NCI-H82 treated with DMSO at 0.1 percent for 48 hours (cell line): ENCODE data around the gene RBM18.
A peak's percentile ranks its signal among the peaks of the same experiment; 100 is the strongest.

Source experiments
- DNase-seq: peaks from one replicate; lab custom pipeline; 2025; ENCODE audit not compliant: unreplicated experiment; lab: John Stamatoyannopoulos, UW

RBM18 gene

GRCh38 chr9:122223435-122223834 lies 41.2 kb downstream of the RBM18 start:
- DNase-seq, result no peak

- no peak for DNase-seq
Observed at GRCh38 chr9:122222791-122223190, 41.8 kb downstream of the RBM18 start.

- DNase-seq, result no peak
Observed at GRCh38 chr9:122221183-122221811, 43.3 kb downstream of the RBM18 start.

- no peak for DNase-seq
Observed at GRCh38 chr9:122220673-122221182, 43.9 kb downstream of the RBM18 start.

- DNase-seq, result no peak
Observed at GRCh38 chr9:122219856-122220672, 44.6 kb downstream of the RBM18 start.

- no peak for DNase-seq
Observed at GRCh38 chr9:122218935-122219855, 45.4 kb downstream of the RBM18 start.

GRCh38 chr9:122218071-122218934 lies 46.3 kb downstream of the RBM18 start:
- no peak for DNase-seq

- no peak for DNase-seq
Observed at GRCh38 chr9:122217640-122218039, 47.0 kb downstream of the RBM18 start.

GRCh38 chr9:122216798-122217418 lies 47.7 kb downstream of the RBM18 start:
- DNase-seq, result no peak

- no peak for DNase-seq
Observed at GRCh38 chr9:122216138-122216797, 48.4 kb downstream of the RBM18 start.

GRCh38 chr9:122215663-122216062 lies 49.0 kb downstream of the RBM18 start:
- no peak for DNase-seq

- no peak for DNase-seq
Observed at GRCh38 chr9:122214507-122214906, 50.1 kb downstream of the RBM18 start.

- DNase-seq, result peak; percentile 18
Observed at GRCh38 chr9:122213589-122214413, 50.8 kb downstream of the RBM18 start.

- DNase-seq, result no peak
Observed at GRCh38 chr9:122213102-122213588, 51.5 kb downstream of the RBM18 start.

- DNase-seq, result no peak
Observed at GRCh38 chr9:122212473-122213004, 52.1 kb downstream of the RBM18 start.

- DNase-seq, result no peak
Observed at GRCh38 chr9:122209451-122209850, 55.2 kb downstream of the RBM18 start.

GRCh38 chr9:122207096-122207495 lies 57.5 kb downstream of the RBM18 start:
- DNase-seq, result no peak
